ENCODE measurements around the gene PAFAH2. TPM values are rescaled to one million over a fixed set of nuclear protein-coding genes. Genes with fewer than 3 reads are reported as not detected.

The PAFAH2 gene
- total and polyA plus RNA-seq, 2 of the 13 experiments (the other 11 are each of a cell fraction or from before 2014, with no cell fraction given): 6.9 to 9.4 TPM

DNA sequence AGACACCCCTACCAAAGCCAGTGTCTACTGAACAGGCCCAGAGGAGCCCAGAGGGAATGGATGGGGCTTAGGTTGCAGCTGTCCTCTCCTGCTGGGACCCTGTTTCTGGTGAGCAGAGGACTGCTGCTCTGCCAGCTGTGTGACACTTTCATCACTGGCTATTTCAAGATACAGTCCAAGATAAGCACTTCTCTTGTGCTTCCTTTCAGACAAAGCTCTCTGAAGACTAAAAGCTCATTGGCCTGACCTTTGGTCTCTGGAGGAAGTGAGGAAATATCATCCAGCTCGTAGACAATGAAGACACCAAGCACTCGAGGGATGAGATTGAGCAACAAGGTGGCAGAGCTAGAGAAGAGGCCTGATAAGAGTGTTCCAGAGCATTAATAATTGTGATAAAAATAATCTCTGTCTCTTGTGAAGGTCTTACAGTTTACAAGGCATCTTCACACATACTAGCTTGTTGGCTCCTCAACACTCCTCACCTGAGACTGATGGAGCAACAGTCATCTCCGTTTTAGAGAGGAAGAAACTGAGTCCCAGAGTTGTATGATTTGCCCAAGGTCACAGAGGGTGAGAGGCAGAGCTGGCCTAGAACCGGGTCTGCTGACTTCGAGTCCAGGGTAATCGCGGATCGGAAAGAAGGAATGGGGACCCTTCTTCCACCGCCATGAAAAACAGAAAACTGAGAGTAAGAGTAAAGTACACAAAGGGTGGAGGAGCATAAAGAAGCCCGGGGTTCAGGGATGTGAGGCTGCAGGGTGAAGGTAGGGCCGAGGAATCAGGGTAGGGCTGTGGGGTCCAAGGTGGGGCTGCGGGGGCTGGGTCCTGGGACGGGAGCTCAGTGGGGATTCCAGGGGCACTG lies 666 bp downstream of the PAFAH2 start (continued):
- TF ChIP-seq, protein P1, sequence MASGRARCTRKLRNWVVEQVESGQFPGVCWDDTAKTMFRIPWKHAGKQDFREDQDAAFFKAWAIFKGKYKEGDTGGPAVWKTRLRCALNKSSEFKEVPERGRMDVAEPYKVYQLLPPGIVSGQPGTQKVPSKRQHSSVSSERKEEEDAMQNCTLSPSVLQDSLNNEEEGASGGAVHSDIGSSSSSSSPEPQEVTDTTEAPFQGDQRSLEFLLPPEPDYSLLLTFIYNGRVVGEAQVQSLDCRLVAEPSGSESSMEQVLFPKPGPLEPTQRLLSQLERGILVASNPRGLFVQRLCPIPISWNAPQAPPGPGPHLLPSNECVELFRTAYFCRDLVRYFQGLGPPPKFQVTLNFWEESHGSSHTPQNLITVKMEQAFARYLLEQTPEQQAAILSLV (CRISPR knock-in tag; IDR thresholded peaks at IDR 0.05; ENCODE audit: borderline replicate concordance): no peak
- TF ChIP-seq ZNF660 (CRISPR knock-in tag; IDR thresholded peaks at IDR 0.05; ENCODE audit: borderline replicate concordance, low read depth) (no peak), HNRNPLL (IDR thresholded peaks at IDR 0.05; ENCODE audit: low read depth, low read length, poor library complexity, severe bottlenecking) (no peak), TGIF2 (CRISPR knock-in tag; IDR thresholded peaks at IDR 0.05) (peak; percentile 70), ZNF605 (CRISPR knock-in tag; IDR thresholded peaks at IDR 0.05) (no peak), ZNF530 (CRISPR knock-in tag; IDR thresholded peaks at IDR 0.05; ENCODE audit: low read depth) (no peak), ZNF615 (CRISPR knock-in tag; IDR thresholded peaks at IDR 0.05; ENCODE audit: borderline replicate concordance) (no peak), ZSCAN9 (CRISPR knock-in tag; IDR thresholded peaks at IDR 0.05; ENCODE audit: borderline replicate concordance) (peak; percentile 37; the same call in 1 of the 2 replicates), MXI1 (IDR thresholded peaks at IDR 0.05; ENCODE audit: borderline replicate concordance, low read depth, low read length) (0 out of 3 replicates have a peak, but pooled peaks have one; percentile 34), KMT2B (CRISPR knock-in tag; IDR thresholded peaks at IDR 0.05) (no peak), PAX8 (CRISPR knock-in tag; IDR thresholded peaks at IDR 0.05; ENCODE audit: borderline replicate concordance) (no peak), ELF4 (CRISPR knock-in tag; IDR thresholded peaks at IDR 0.05; ENCODE audit: borderline replicate concordance) (no peak), MEIS2 (CRISPR knock-in tag; IDR thresholded peaks at IDR 0.05) (no peak), ZNF124 (CRISPR knock-in tag; IDR thresholded peaks at IDR 0.05) (no peak), NR2F1 (CRISPR knock-in tag; IDR thresholded peaks at IDR 0.05) (no peak)
- TF ChIP-seq, protein P2, sequence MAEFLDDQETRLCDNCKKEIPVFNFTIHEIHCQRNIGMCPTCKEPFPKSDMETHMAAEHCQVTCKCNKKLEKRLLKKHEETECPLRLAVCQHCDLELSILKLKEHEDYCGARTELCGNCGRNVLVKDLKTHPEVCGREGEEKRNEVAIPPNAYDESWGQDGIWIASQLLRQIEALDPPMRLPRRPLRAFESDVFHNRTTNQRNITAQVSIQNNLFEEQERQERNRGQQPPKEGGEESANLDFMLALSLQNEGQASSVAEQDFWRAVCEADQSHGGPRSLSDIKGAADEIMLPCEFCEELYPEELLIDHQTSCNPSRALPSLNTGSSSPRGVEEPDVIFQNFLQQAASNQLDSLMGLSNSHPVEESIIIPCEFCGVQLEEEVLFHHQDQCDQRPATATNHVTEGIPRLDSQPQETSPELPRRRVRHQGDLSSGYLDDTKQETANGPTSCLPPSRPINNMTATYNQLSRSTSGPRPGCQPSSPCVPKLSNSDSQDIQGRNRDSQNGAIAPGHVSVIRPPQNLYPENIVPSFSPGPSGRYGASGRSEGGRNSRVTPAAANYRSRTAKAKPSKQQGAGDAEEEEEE (CRISPR knock-in tag; IDR thresholded peaks at IDR 0.05; ENCODE audit: borderline replicate concordance): no peak
- TF ChIP-seq, protein P3, sequence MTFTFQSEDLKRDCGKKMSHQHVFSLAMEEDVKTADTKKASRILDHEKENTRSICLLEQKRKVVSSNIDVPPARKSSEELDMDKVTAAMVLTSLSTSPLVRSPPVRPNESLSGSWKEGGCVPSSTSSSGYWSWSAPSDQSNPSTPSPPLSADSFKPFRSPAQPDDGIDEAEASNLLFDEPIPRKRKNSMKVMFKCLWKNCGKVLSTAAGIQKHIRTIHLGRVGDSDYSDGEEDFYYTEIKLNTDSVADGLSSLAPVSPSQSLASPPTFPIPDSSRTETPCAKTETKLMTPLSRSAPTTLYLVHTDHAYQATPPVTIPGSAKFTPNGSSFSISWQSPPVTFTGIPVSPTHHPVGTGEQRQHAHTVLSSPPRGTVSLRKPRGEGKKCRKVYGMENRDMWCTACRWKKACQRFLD (CRISPR knock-in tag; IDR thresholded peaks at IDR 0.05; ENCODE audit: borderline replicate concordance): no peak
- TF ChIP-seq, protein P4, sequence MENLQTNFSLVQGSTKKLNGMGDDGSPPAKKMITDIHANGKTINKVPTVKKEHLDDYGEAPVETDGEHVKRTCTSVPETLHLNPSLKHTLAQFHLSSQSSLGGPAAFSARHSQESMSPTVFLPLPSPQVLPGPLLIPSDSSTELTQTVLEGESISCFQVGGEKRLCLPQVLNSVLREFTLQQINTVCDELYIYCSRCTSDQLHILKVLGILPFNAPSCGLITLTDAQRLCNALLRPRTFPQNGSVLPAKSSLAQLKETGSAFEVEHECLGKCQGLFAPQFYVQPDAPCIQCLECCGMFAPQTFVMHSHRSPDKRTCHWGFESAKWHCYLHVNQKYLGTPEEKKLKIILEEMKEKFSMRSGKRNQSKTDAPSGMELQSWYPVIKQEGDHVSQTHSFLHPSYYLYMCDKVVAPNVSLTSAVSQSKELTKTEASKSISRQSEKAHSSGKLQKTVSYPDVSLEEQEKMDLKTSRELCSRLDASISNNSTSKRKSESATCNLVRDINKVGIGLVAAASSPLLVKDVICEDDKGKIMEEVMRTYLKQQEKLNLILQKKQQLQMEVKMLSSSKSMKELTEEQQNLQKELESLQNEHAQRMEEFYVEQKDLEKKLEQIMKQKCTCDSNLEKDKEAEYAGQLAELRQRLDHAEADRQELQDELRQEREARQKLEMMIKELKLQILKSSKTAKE (CRISPR knock-in tag; IDR thresholded peaks at IDR 0.05; ENCODE audit: borderline replicate concordance): peak; percentile 31; the same call in 1 of the 2 replicates
- TF ChIP-seq, protein P5, sequence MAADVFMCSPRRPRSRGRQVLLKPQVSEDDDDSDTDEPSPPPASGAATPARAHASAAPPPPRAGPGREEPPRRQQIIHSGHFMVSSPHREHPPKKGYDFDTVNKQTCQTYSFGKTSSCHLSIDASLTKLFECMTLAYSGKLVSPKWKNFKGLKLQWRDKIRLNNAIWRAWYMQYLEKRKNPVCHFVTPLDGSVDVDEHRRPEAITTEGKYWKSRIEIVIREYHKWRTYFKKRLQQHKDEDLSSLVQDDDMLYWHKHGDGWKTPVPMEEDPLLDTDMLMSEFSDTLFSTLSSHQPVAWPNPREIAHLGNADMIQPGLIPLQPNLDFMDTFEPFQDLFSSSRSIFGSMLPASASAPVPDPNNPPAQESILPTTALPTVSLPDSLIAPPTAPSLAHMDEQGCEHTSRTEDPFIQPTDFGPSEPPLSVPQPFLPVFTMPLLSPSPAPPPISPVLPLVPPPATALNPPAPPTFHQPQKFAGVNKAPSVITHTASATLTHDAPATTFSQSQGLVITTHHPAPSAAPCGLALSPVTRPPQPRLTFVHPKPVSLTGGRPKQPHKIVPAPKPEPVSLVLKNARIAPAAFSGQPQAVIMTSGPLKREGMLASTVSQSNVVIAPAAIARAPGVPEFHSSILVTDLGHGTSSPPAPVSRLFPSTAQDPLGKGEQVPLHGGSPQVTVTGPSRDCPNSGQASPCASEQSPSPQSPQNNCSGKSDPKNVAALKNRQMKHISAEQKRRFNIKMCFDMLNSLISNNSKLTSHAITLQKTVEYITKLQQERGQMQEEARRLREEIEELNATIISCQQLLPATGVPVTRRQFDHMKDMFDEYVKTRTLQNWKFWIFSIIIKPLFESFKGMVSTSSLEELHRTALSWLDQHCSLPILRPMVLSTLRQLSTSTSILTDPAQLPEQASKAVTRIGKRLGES (CRISPR knock-in tag; IDR thresholded peaks at IDR 0.05; ENCODE audit: borderline replicate concordance): no peak
